HG02981 (cell line): ENCODE measurements around the gene GUCY1A2.
"Not testable (repeated sequence)": the region's sequence is repeated elsewhere in the genome, so short reads cannot be mapped to it uniquely, and the experiment has no call there.

Experiments
- ATAC-seq: cut with Tn5 transposase; IDR thresholded peaks from one replicate; pipeline ENCODE4 v1.9.1; 2021; ENCODE audit warnings: mild to moderate bottlenecking, moderate library complexity; ENCODE audit not compliant: unreplicated experiment

GUCY1A2 gene

DNA sequence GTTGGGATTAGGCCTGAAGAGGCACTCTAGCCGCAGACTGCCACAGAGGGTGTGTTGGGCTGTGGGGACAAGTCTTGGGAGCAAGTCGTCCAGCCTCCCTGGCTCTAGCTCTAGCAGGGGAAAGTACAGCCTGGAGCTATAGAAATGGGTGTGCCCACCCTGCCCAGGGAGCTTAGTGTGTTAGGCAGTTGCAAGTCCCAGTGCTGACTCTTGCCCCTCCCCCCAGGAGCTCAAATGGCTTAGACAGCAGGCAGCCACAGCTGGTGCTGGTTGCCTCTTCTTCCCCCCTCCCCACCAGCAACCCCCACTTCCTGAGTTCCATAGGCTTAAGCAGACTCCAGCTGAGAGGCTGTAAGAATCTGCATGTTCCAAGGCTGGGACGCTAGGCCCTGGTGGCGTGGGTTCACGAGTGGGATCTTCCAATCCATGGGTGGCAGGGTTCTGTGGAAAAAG, 61.2 kb downstream of the GUCY1A2 start:
- ATAC-seq, result no peak

GRCh38 chr11:106950067-106950491, 68.2 kb downstream of the GUCY1A2 start:
- ATAC-seq, result no peak

DNA sequence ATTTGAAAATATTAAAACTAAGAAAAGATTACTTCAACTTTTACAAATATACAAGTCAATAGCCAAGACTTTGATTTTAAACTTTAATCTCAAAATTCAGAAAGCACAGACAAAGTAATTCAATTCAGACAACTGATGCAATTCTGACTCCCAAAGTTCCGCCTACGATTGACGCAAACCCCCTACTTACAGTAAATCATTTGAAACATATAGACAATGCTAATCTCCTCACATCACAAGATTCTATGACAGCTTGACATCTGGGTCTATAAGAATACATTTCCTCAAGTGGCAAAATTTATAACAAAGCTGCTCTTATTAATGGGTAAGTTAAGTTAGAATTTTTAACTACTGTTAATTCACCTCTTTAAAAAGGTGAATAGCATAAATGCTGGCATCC, 75.2 kb downstream of the GUCY1A2 start:
- no peak for ATAC-seq

GRCh38 chr11:106939157-106939556, 79.1 kb downstream of the GUCY1A2 start:
- ATAC-seq, result no peak

- no peak for ATAC-seq
Observed at GRCh38 chr11:106937111-106937510, 81.2 kb downstream of the GUCY1A2 start.

GRCh38 chr11:106925245-106925644, 93.0 kb downstream of the GUCY1A2 start:
- ATAC-seq, result no peak

- no peak for ATAC-seq
Observed at GRCh38 chr11:106920899-106921509, 97.3 kb downstream of the GUCY1A2 start.

GRCh38 chr11:106917973-106918372, 100.3 kb downstream of the GUCY1A2 start:
- peak; percentile 81 for ATAC-seq

DNA sequence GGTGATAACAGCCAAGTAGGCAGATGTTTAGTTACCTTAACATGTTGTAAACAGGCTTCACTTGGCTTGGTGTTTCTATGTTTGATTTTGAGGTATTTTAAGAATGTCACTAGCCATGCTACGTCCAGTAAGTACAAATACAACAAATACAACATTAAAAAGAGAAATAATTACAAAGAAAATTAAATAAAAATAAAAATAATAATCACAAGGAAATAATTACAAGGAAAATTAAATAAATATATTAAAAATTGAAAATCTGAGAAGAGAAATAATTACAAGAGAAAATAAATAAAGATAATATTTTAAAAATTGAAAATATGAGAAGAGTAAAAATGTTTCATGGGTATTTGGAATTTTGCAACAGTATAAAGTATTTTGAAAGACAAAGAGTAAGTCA, 103.9 kb downstream of the GUCY1A2 start:
- ATAC-seq, result no peak

DNA sequence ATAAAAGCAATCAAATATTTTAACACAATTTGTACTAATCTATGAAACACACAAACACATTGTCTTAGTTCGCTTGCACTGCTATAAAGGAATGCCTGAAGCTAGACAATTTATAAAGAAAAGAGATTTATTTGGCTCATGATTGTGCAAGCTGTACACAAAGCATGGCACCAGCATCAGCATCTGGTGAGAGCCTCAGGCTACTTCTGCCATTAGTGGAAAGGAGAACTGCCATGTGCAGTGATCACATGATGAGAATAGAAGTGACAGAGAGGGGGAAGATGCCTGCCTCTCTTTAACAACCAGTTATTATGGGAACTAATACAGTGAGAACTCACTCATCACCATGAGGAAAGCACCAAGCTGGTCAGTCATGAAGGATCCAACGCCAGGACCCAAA, 105.1 kb downstream of the GUCY1A2 start:
- ATAC-seq, result no peak

- no peak for ATAC-seq
Observed at GRCh38 chr11:106904826-106905225, 113.5 kb downstream of the GUCY1A2 start.

GRCh38 chr11:106889718-106890117, 128.6 kb downstream of the GUCY1A2 start:
- no peak for ATAC-seq

- no peak for ATAC-seq
Observed at GRCh38 chr11:106888386-106888785, 129.9 kb downstream of the GUCY1A2 start.

DNA sequence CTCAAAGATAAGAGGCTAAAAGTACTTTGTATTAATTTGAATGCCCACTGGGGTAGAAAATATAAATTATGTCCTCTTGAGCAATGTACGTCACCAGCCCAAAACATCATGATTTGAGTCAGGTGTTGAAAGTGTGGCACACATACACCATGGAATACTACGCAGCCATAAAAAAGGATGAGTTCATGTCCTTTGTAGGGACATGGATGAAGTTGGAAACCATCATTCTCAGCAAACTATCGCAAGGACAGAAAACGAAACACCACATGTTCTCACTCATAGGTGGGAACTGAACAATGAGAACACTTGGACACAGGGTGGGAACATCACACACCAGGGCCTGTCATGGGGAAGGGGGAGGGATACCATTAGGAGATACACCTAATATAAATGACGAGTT, 134.6 kb downstream of the GUCY1A2 start:
- not testable (repeated sequence) for ATAC-seq

- no peak for ATAC-seq
Observed at GRCh38 chr11:106879832-106880546, 138.3 kb downstream of the GUCY1A2 start.

DNA sequence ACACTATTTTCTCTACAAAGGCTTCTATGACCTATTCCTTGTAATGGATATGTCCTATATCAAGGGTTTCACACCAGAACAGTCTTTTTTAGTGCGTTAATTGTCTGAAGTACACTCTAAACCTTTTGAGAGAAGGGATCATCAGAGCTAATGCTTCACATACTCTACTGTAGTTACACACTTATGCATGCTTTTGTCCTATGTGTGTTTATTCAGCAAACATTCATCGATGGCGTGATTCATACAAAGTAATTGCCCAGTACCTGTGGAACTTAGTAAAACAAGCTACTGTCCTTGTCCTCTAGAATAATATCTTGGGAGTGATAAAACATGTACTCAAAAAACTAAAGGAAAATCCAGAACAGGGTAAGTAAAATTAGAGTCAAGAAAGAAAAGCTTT, 139.2 kb downstream of the GUCY1A2 start:
- no peak for ATAC-seq

DNA sequence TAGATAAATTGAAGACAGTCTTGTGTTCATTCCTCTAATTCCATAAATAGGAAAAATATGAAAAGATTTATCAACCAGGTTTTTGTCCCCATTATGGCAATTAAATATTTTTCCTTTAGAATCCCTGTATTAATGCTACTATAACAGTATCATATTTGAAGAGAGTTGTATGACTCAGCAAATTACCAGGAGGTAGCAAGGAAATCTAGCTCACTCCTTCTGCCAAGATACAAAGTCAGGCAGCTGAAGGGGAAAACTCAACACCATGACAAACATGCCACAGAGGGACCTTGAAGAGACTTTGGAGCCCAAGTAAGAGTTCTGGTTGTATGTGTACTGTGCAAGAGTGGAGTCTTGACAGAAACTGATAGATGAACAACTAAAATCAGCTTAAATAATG, 143.3 kb downstream of the GUCY1A2 start:
- no peak for ATAC-seq

GRCh38 chr11:106872246-106872645, 146.0 kb downstream of the GUCY1A2 start:
- no peak for ATAC-seq

DNA sequence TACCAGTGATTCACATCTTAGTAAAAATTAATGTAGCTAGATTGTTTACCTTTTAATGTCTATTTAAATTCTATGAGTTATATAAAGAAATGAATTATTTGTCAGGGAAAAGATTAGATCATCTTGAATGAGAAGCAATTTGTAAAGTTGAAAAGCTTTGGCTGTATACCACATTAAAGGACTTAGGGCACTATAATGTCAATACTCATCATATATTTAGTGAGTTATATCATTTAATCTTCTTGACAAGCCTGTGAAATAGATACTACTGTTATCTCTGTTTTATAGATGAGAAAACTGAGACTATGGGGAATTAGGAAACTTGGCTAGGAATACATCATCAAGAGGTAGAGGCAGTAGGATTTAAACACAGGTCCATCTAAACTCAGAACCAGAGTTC, 160.1 kb downstream of the GUCY1A2 start:
- no peak for ATAC-seq

GRCh38 chr11:106856566-106856965, 161.7 kb downstream of the GUCY1A2 start:
- no peak for ATAC-seq

GRCh38 chr11:106854429-106854828, 163.8 kb downstream of the GUCY1A2 start:
- no peak for ATAC-seq

- ATAC-seq, result no peak
Observed at GRCh38 chr11:106853850-106854401, 164.3 kb downstream of the GUCY1A2 start.
